Activated B cell treated with CpG ODN at 0.5 μM for 24 hours (primary cell): ENCODE measurements around the gene ODR4. TPM values are rescaled to one million over a fixed set of nuclear protein-coding genes. Genes with fewer than 3 reads are reported as not detected.

ENCODE experiments used
- ATAC-seq: fragments of 200-7000 bp; cut with Tn5 transposase; one replicate; pipeline ENCODE4 v1.10.0; 2021; ENCODE audit warnings: low read depth, mild to moderate bottlenecking, moderate library complexity
- CTCF ChIA-PET: fragments of 350-600 bp; sonication (Branson Sonifier 250); formaldehyde crosslinking; loops from one replicate; lab custom pipeline; 2021; ENCODE audit warnings: antibody characterized with exemption; lab: Charles Lee
- POLR2A ChIA-PET: fragments of 350-600 bp; sonication (Branson Sonifier 250); formaldehyde crosslinking; loops from one replicate; lab custom pipeline; 2021; ENCODE audit warnings: antibody characterized with exemption; lab: Charles Lee
- DNase-seq: peaks from one replicate; pipeline ENCODE4 v3.0.0; 2022
- H3K27ac Mint-ChIP-seq: one replicate; pipeline ENCODE4 v1.8.0; 2020; ENCODE audit warnings: mixed read lengths
- H3K27me3 Mint-ChIP-seq: one replicate; pipeline ENCODE4 v1.8.0; 2021; ENCODE audit warnings: mixed read lengths
- H3K36me3 Mint-ChIP-seq: one replicate; pipeline ENCODE4 v1.8.0; 2021; ENCODE audit warnings: low read depth, mixed read lengths
- H3K4me1 Mint-ChIP-seq: one replicate; pipeline ENCODE4 v1.8.0; 2021; ENCODE audit warnings: mixed read lengths
- H3K4me3 Mint-ChIP-seq: one replicate; pipeline ENCODE4 v1.8.0; 2020; ENCODE audit warnings: mild to moderate bottlenecking, mixed read lengths
- H3K9me3 Mint-ChIP-seq: one replicate; pipeline ENCODE4 v1.8.0; 2020; ENCODE audit warnings: mixed read lengths
- CTCF ChIP-seq: fragments of 200-600 bp; IDR thresholded peaks from one replicate; pipeline ENCODE4 v1.8.0; 2022; ENCODE audit warnings: antibody characterized with exemption, mild to moderate bottlenecking
- intact Hi-C: fragments of 100-400 bp; cut with micrococcal nuclease; formaldehyde crosslinking; loops from one replicate; pipeline ENCODE4 v1.15.1; 2024
- total RNA-seq: library from RNA; stranded (reverse); gene quantifications from 2 replicates; pipeline ENCODE4 v1.2.3, GENCODE V29; 2022

ODR4 gene
- total RNA-seq, result 11.9 and 15.6 TPM in 2 replicates

- no peaks in the 10 kb centered on the region for H3K27me3 Mint-ChIP-seq
- H3K4me1 Mint-ChIP-seq, result peaks cover 31% of the 10 kb centered on the region
- H3K4me3 Mint-ChIP-seq, result peak within 1 kb of the TSS; percentile 92
- peak; percentile 53 for TF ChIP-seq CTCF
- ChIA-PET CTCF (interaction anchor here (0.7 to 1.2 kb wide), 11 partner anchors 10 to 1570 kb away, joined by 3 to 6 read pairs (median 3); partner anchors contain the start of gene NIBAN1), POLR2A (interaction anchor here (0.6 to 1.4 kb wide), 11 partner anchors 10 to 1620 kb away, joined by 3 to 14 read pairs (median 3); partner anchors contain the start of genes EDEM3, IVNS1ABP, NIBAN1 and RNF2)
- ATAC-seq (peak; percentile 82), DNase-seq (peak; percentile 93)
- H3K27ac Mint-ChIP-seq, result peak within 1 kb of the TSS; percentile 92
- intact Hi-C loops, result loop anchor here (1.0 kb wide), 6 partner anchors 681 to 1620 kb away; partner anchors contain the start of genes IVNS1ABP, RNF2 and SWT1
- no peaks in the 10 kb centered on the region for H3K9me3 Mint-ChIP-seq
- peaks cover 42% of the 10 kb centered on the region for H3K36me3 Mint-ChIP-seq
Observed at GRCh38 chr1:186375152-186375928, at the start of gene ODR4, which contains the start of gene TPR. ODR4 (plus strand) TSS chr1:186375838; CDS start chr1:186379786, 3,948 bp downstream. TPR (minus strand) TSS chr1:186375253; CDS start chr1:186375028, 225 bp downstream.

- DNase-seq, result no peak
- no peak overlapping the region for H3K27ac Mint-ChIP-seq
- intact Hi-C loops, result loop anchor here (5.0 kb wide), 1 partner anchor 514 kb away; no protein-coding TSS in a partner anchor
- H3K4me1 Mint-ChIP-seq, result no peaks in the 10 kb centered on the region
- H3K9me3 Mint-ChIP-seq, result no peaks in the 10 kb centered on the region
- TF ChIP-seq CTCF, result no peak
- no peaks in the 10 kb centered on the region for H3K27me3 Mint-ChIP-seq
- H3K36me3 Mint-ChIP-seq, result peaks cover 80% of the 10 kb centered on the region
- ATAC-seq, result no peak
- ChIA-PET CTCF (no interaction called here), POLR2A (no interaction called here)
- H3K4me3 Mint-ChIP-seq, result no peak overlapping the region
Observed at GRCh38 chr1:186326009-186326408, 49.6 kb upstream of the ODR4 start.

GRCh38 chr1:186327331-186327730, 48.3 kb upstream of the ODR4 start:
- intact Hi-C loops, result loop anchor here (5.0 kb wide), 1 partner anchor 515 kb away; no protein-coding TSS in a partner anchor
- Mint-ChIP-seq H3K4me1 (no peaks in the 10 kb centered on the region), H3K4me3 (no peak overlapping the region), H3K9me3 (no peaks in the 10 kb centered on the region), H3K36me3 (peaks cover 78% of the 10 kb centered on the region), H3K27ac (no peak overlapping the region), H3K27me3 (no peaks in the 10 kb centered on the region)
- no peak for TF ChIP-seq CTCF
- DNase-seq, result no peak
- no peak for ATAC-seq
- POLR2A ChIA-PET, result no interaction called here
- CTCF ChIA-PET, result no interaction called here

- DNase-seq, result no peak
- H3K9me3 Mint-ChIP-seq, result no peaks in the 10 kb centered on the region
- intact Hi-C loops, result loop anchor here (10.0 kb wide), 1 partner anchor 1026 kb away; no protein-coding TSS in a partner anchor
Observed at GRCh38 chr1:186330758-186331157, 44.9 kb upstream of the ODR4 start.

More at GRCh38 chr1:186330758-186331157, 44.9 kb upstream of the ODR4 start:
- Mint-ChIP-seq H3K27ac (no peak overlapping the region), H3K4me1 (no peaks in the 10 kb centered on the region), H3K4me3 (no peak overlapping the region), H3K36me3 (peaks cover 79% of the 10 kb centered on the region), H3K27me3 (no peaks in the 10 kb centered on the region)
- ATAC-seq, result no peak
- TF ChIP-seq CTCF, result no peak
- ChIA-PET CTCF (interaction anchor here (1.2 kb wide), 1 partner anchor 14 kb away, joined by 3 read pairs; no protein-coding TSS in a partner anchor), POLR2A (no interaction called here)
